T-cell (primary cell): ENCODE data around the gene FES. TPM values are rescaled to one million over a fixed set of nuclear protein-coding genes. Genes with fewer than 3 reads are reported as not detected.

Experiments
- ATAC-seq, 4 experiments: fragments of 200-7000 bp in 3 of 4; fragments of 150-1000 bp in 1 of 4; cut with Tn5 transposase; replicated peaks in 1 of 4; 1 replicate in 3 of 4; 2 replicates in 1 of 4; pipeline ENCODE4 v1.10.0; 2021; ENCODE audit warnings: moderate library complexity in 3 of 4, mild to moderate bottlenecking in 2 of 4, moderate number of reproducible peaks in 1 of 4
- CTCF ChIA-PET, 2 donors: fragments of 300-600 bp; sonication (Branson Sonifier 250); formaldehyde crosslinking; loops; one replicate each; lab custom pipeline; 2022; ENCODE audit warnings: antibody characterized with exemption in 2 of 2; lab: Charles Lee
- POLR2A ChIA-PET, 2 donors: fragments of 300-600 bp; sonication (Branson Sonifier 250); formaldehyde crosslinking; loops; one replicate each; lab custom pipeline; 2022; ENCODE audit warnings: antibody characterized with exemption in 2 of 2; lab: Charles Lee
- DNase-seq, 35 experiments: peaks; one replicate each; pipeline versions ENCODE4 v3.0.0 to v3.0.0-alpha.2; 2013 to 2023
- H3K27ac ChIP-seq: one replicate; pipeline ENCODE4 v1.5.1; 2013; ENCODE audit warnings: low read length
- H3K27me3 ChIP-seq, 2 experiments: replicated peaks in 1 of 2; 1 replicate in 1 of 2; 2 replicates in 1 of 2; pipeline versions ENCODE4 v1.6.1 to v1.7.0; 2013; ENCODE audit warnings: low read length in 1 of 2, mixed read lengths in 1 of 2; ENCODE audit not compliant: control insufficient read depth in 2 of 2, insufficient read depth in 2 of 2; ENCODE audit errors: extremely low read depth in 1 of 2
- H3K36me3 ChIP-seq, 2 donors: 1 replicate in 1 of 2; 2 replicates in 1 of 2; pipeline versions ENCODE4 v1.6.1 to v1.7.0; 2013; ENCODE audit warnings: low read length in 1 of 2; ENCODE audit not compliant: control insufficient read depth in 2 of 2, insufficient read depth in 1 of 2; ENCODE audit errors: extremely low read depth in 1 of 2
- H3K4me1 ChIP-seq, 2 experiments: 1 replicate in 1 of 2; 2 replicates in 1 of 2; pipeline versions ENCODE4 v1.6.1 to v1.7.0; 2013; ENCODE audit warnings: low read length in 2 of 2, mixed read lengths in 1 of 2; ENCODE audit not compliant: insufficient read depth in 2 of 2, control insufficient read depth in 1 of 2; ENCODE audit errors: extremely low read depth in 1 of 2
- H3K4me3 ChIP-seq, 2 donors: 1 replicate in 1 of 2; 2 replicates in 1 of 2; pipeline versions ENCODE4 v1.5.1 to v1.7.0; 2013; ENCODE audit warnings: mild to moderate bottlenecking in 2 of 2, low read length in 1 of 2, moderate library complexity in 1 of 2; ENCODE audit not compliant: control insufficient read depth in 1 of 2; ENCODE audit errors: extremely low read depth in 1 of 2
- H3K9me3 ChIP-seq: 2 replicates; pipeline ENCODE4 v1.7.0; 2013
- H3K27ac Mint-ChIP-seq, 2 donors: one replicate each; pipeline ENCODE4 v1.8.0; 2020 to 2021; ENCODE audit warnings: mild to moderate bottlenecking in 2 of 2, mixed read lengths in 2 of 2
- H3K27me3 Mint-ChIP-seq, 2 donors: one replicate each; pipeline ENCODE4 v1.8.0; 2021 to 2022; ENCODE audit warnings: mixed read lengths in 2 of 2
- H3K36me3 Mint-ChIP-seq: one replicate; pipeline ENCODE4 v1.8.0; 2021; ENCODE audit warnings: mixed read lengths
- H3K4me1 Mint-ChIP-seq, 3 donors: one replicate each; pipeline ENCODE4 v1.8.0; 2020 to 2022; ENCODE audit warnings: mixed read lengths in 3 of 3, mild to moderate bottlenecking in 1 of 3
- H3K4me3 Mint-ChIP-seq, 3 donors: one replicate each; pipeline ENCODE4 v1.8.0; 2020 to 2022; ENCODE audit warnings: mild to moderate bottlenecking in 3 of 3, mixed read lengths in 3 of 3, moderate library complexity in 3 of 3
- H3K9me3 Mint-ChIP-seq, 3 donors: one replicate each; pipeline ENCODE4 v1.8.0; 2020 to 2022; ENCODE audit warnings: mixed read lengths in 3 of 3
- WGBS: methylation state at CpG from one replicate; pipeline ENCODE4 v1.1.5; 2013; ENCODE audit warnings: missing lambda C conversion rate; ENCODE audit not compliant: insufficient coverage; 5-methylcytosine and 5-hydroxymethylcytosine counted together
- total RNA-seq, 35 experiments: library from RNA in 6 of 35; stranded (reverse) in 6 of 35; fragments of 120-200 nt in 1 of 35; gene quantifications; one replicate each; pipeline versions ENCODE4 v1.2.1 to v1.2.4 and lab custom pipeline; 2013 to 2026

FES gene
- total RNA-seq, 5 donors from 2014 or later (not counting 1 experiment from before 2014, with no cell fraction given): 3.2 to 5.2 (median 4.3) TPM

- Histone ChIP-seq H3K9me3 (no peaks in the 10 kb centered on the region), H3K4me1 (peaks cover 4 to 38% of the 10 kb centered on the region in 2 experiments), H3K36me3 (no peaks in the 10 kb centered on the region), H3K4me3 (no peak overlapping the region), H3K27ac (no peak overlapping the region), H3K27me3 (peaks cover 0 to 50% of the 10 kb centered on the region in 2 experiments)
- H3K4me1 Mint-ChIP-seq: peaks cover 5 to 14% (median 14%) of the 10 kb centered on the region in 3 donors
- peaks cover 4 to 7% of the 10 kb centered on the region in 2 donors for H3K27me3 Mint-ChIP-seq
- H3K36me3 Mint-ChIP-seq: no peaks in the 10 kb centered on the region
- H3K9me3 Mint-ChIP-seq: no peaks in the 10 kb centered on the region
- POLR2A ChIA-PET: interaction anchor here in 1 of 2 donors (0.5 kb wide), 3 partner anchors 17 to 120 kb away, joined by 3 to 6 read pairs (median 5); no protein-coding TSS in a partner anchor
- no peak overlapping the region for H3K4me3 Mint-ChIP-seq
- DNase-seq (peak in 4 of 35 experiments; percentile 14 to 57 (median 20)), ATAC-seq (peak in 3 of 4 experiments; percentile 28 to 66 (median 37))
- CTCF ChIA-PET: no interaction called here
- 54% methylated on average over 18 of the region's 18 CpGs for WGBS
- no peak overlapping the region for H3K27ac Mint-ChIP-seq
Measured at GRCh38 chr15:90889313-90889730, 5.0 kb downstream of the FES start.

GRCh38 chr15:90889736-90890456 lies 5.6 kb downstream of the FES start:
- Mint-ChIP-seq H3K36me3 (no peaks in the 10 kb centered on the region), H3K9me3 (no peaks in the 10 kb centered on the region), H3K4me3 (no peak overlapping the region), H3K27ac (no peak overlapping the region), H3K27me3 (peaks cover 4 to 6% of the 10 kb centered on the region in 2 donors), H3K4me1 (peaks cover 5 to 13% (median 12%) of the 10 kb centered on the region in 3 donors)
- Histone ChIP-seq H3K27ac (no peak overlapping the region), H3K4me3 (no peak overlapping the region), H3K9me3 (no peaks in the 10 kb centered on the region), H3K4me1 (peaks cover 4 to 32% of the 10 kb centered on the region in 2 experiments), H3K36me3 (no peaks in the 10 kb centered on the region), H3K27me3 (peaks cover 0 to 45% of the 10 kb centered on the region in 2 experiments)
- ChIA-PET POLR2A (interaction anchor here (0.5 to 0.6 kb wide), 4 partner anchors 18 to 373 kb away, joined by 3 to 6 read pairs (median 6); no protein-coding TSS in a partner anchor), CTCF (interaction anchor here in 1 of 2 donors (1.3 kb wide), 1 partner anchor 407 kb away, joined by 3 read pairs; no protein-coding TSS in a partner anchor)
- DNase-seq: no peak
- 77% methylated on average over 14 of the region's 31 CpGs for WGBS
- ATAC-seq: no peak

GRCh38 chr15:90890839-90891238 lies 6.5 kb downstream of the FES start:
- 100% methylated on average over 4 of the region's 12 CpGs for WGBS
- Histone ChIP-seq H3K4me3 (no peak overlapping the region), H3K27me3 (peaks cover 0 to 35% of the 10 kb centered on the region in 2 experiments), H3K9me3 (no peaks in the 10 kb centered on the region), H3K27ac (no peak overlapping the region), H3K36me3 (no peaks in the 10 kb centered on the region), H3K4me1 (peaks cover under 1 to 23% of the 10 kb centered on the region in 2 experiments)
- Mint-ChIP-seq H3K4me3 (no peak overlapping the region), H3K9me3 (no peaks in the 10 kb centered on the region), H3K36me3 (no peaks in the 10 kb centered on the region), H3K27me3 (peaks cover 4 to 5% of the 10 kb centered on the region in 2 donors), H3K4me1 (peaks cover 2 to 5% (median 5%) of the 10 kb centered on the region in 3 donors), H3K27ac (no peak overlapping the region)
- POLR2A ChIA-PET: no interaction called here
- ATAC-seq (no peak), DNase-seq (no peak)
- CTCF ChIA-PET: interaction anchor here in 1 of 2 donors (0.6 to 1.3 kb wide), 2 partner anchors 243 to 408 kb away, joined by 3 read pairs; no protein-coding TSS in a partner anchor

GRCh38 chr15:90891346-90891949 lies 7.1 kb downstream of the FES start:
- Mint-ChIP-seq H3K36me3 (no peaks in the 10 kb centered on the region), H3K4me1 (no peaks in the 10 kb centered on the region), H3K27me3 (peaks cover 4 to 5% of the 10 kb centered on the region in 2 donors), H3K4me3 (no peak overlapping the region), H3K9me3 (no peaks in the 10 kb centered on the region), H3K27ac (no peak overlapping the region)
- DNase-seq (no peak), ATAC-seq (no peak)
- CTCF ChIA-PET: interaction anchor here in 1 of 2 donors (0.6 kb wide), 1 partner anchor 244 kb away, joined by 3 read pairs; no protein-coding TSS in a partner anchor
- no peaks in the 10 kb centered on the region for H3K9me3 ChIP-seq
- no peak overlapping the region for H3K27ac ChIP-seq
- H3K27me3 ChIP-seq: peaks cover 0 to 32% of the 10 kb centered on the region in 2 experiments
- no peaks in the 10 kb centered on the region for H3K36me3 ChIP-seq
- no peak overlapping the region for H3K4me3 ChIP-seq
- peaks cover 0 to 20% of the 10 kb centered on the region in 2 experiments for H3K4me1 ChIP-seq
- 84% methylated on average over 5 of the region's 8 CpGs for WGBS
- POLR2A ChIA-PET: no interaction called here

- H3K4me1 ChIP-seq: peaks cover 0 to 20% of the 10 kb centered on the region in 2 experiments
- no peak overlapping the region for H3K4me3 Mint-ChIP-seq
- no peaks in the 10 kb centered on the region for H3K36me3 Mint-ChIP-seq
- H3K9me3 ChIP-seq: no peaks in the 10 kb centered on the region
- ChIA-PET CTCF (no interaction called here), POLR2A (no interaction called here)
- 84% methylated on average over 4 of the region's 11 CpGs for WGBS
- H3K27ac ChIP-seq: no peak overlapping the region
- peaks cover 0 to 27% of the 10 kb centered on the region in 2 experiments for H3K27me3 ChIP-seq
- no peaks in the 10 kb centered on the region for H3K4me1 Mint-ChIP-seq
- no peak overlapping the region for H3K4me3 ChIP-seq
- H3K36me3 ChIP-seq: no peaks in the 10 kb centered on the region
- no peaks in the 10 kb centered on the region for H3K9me3 Mint-ChIP-seq
- peaks cover 4 to 5% of the 10 kb centered on the region in 2 donors for H3K27me3 Mint-ChIP-seq
- H3K27ac Mint-ChIP-seq: no peak overlapping the region
- DNase-seq (no peak), ATAC-seq (no peak)
Measured at GRCh38 chr15:90892023-90892422, 7.7 kb downstream of the FES start.

GRCh38 chr15:90892498-90893174 lies 8.3 kb downstream of the FES start:
- Mint-ChIP-seq H3K36me3 (no peaks in the 10 kb centered on the region), H3K4me1 (no peaks in the 10 kb centered on the region), H3K4me3 (no peak overlapping the region), H3K9me3 (no peaks in the 10 kb centered on the region), H3K27me3 (peaks cover 2% of the 10 kb centered on the region in 2 donors), H3K27ac (no peak overlapping the region)
- Histone ChIP-seq H3K36me3 (no peaks in the 10 kb centered on the region), H3K27me3 (peaks cover 0 to 24% of the 10 kb centered on the region in 2 experiments), H3K4me1 (peaks cover 0 to 20% of the 10 kb centered on the region in 2 experiments), H3K9me3 (no peaks in the 10 kb centered on the region), H3K4me3 (no peak overlapping the region), H3K27ac (no peak overlapping the region)
- 94% methylated on average over 23 of the region's 29 CpGs for WGBS
- ATAC-seq (no peak), DNase-seq (no peak)
- CTCF ChIA-PET: interaction anchor here in 1 of 2 donors (0.5 to 0.7 kb wide), 2 partner anchors 90 to 573 kb away, joined by 3 read pairs; no protein-coding TSS in a partner anchor
- POLR2A ChIA-PET: no interaction called here
